SK-N-MC (cell line): Measurements from ENCODE around the gene TNFRSF18.

Experiments
- FOXP2 ChIP-seq: optimal IDR thresholded peaks from 2 replicates; pipeline ENCODE3; 2011; ENCODE audit warnings: mild to moderate bottlenecking, moderate library complexity; ENCODE audit not compliant: insufficient read depth; ENCODE audit errors: extremely low read length, control extremely low read depth
- POLR2AphosphoS5 ChIP-seq: IDR thresholded peaks from 2 replicates; pipeline ENCODE4 v1.6.1; 2012; ENCODE audit warnings: mild to moderate bottlenecking, low read depth, low read length, borderline replicate concordance

GRCh38 chr1:1197551-1198422, 8.6 kb downstream of the TNFRSF18 start:
- TF ChIP-seq POLR2AphosphoS5: no peak
- no peak for TF ChIP-seq FOXP2
